GM23248 (cell line): ENCODE data around the gene MACF1. TPM values are rescaled to one million over a fixed set of nuclear protein-coding genes. Genes with fewer than 3 reads are reported as not detected.
"Not testable (repeated sequence)": the region's sequence is repeated elsewhere in the genome, so short reads cannot be mapped to it uniquely, and the experiment has no call there.

Experiments
- DNase-seq: peaks from one replicate; pipeline ENCODE4 v3.0.0-alpha.2; 2015
- H2AFZ ChIP-seq: fragments of 200-600 bp; sonication (generic); 2 replicates; pipeline ENCODE4 v1.6.1; 2016; ENCODE audit warnings: antibody characterized with exemption
- H3F3A ChIP-seq: fragments of 200-600 bp; sonication (generic); 2 replicates; pipeline ENCODE4 v1.6.1; 2016; ENCODE audit warnings: mild to moderate bottlenecking, antibody characterized with exemption, mixed run types; ENCODE audit not compliant: insufficient read depth
- H3K27ac ChIP-seq: fragments of 200-600 bp; sonication (generic); 2 replicates; pipeline ENCODE4 v1.5.1; 2016; ENCODE audit warnings: mild to moderate bottlenecking
- H3K27me3 ChIP-seq: fragments of 200-600 bp; sonication (generic); replicated peaks from 2 replicates; pipeline ENCODE4 v1.6.1; 2016; ENCODE audit warnings: mild to moderate bottlenecking; ENCODE audit not compliant: insufficient read depth
- H3K36me3 ChIP-seq: fragments of 200-600 bp; sonication (generic); 2 replicates; pipeline ENCODE4 v1.6.1; 2016; ENCODE audit warnings: low read depth, mild to moderate bottlenecking
- H3K4me1 ChIP-seq: fragments of 200-600 bp; sonication (generic); 2 replicates; pipeline ENCODE4 v1.6.1; 2016; ENCODE audit warnings: mild to moderate bottlenecking; ENCODE audit not compliant: insufficient read depth
- H3K4me2 ChIP-seq: fragments of 200-600 bp; sonication (generic); one replicate; pipeline ENCODE4 v1.6.1; 2016; ENCODE audit warnings: mild to moderate bottlenecking; ENCODE audit not compliant: unreplicated experiment
- H3K4me3 ChIP-seq: fragments of 200-600 bp; sonication (generic); 2 replicates; pipeline ENCODE4 v1.5.1; 2016; ENCODE audit warnings: mild to moderate bottlenecking
- H3K79me2 ChIP-seq: fragments of 200-600 bp; sonication (generic); 2 replicates; pipeline ENCODE4 v1.6.1; 2016; ENCODE audit warnings: mild to moderate bottlenecking; ENCODE audit not compliant: insufficient read depth
- H3K9ac ChIP-seq: fragments of 200-600 bp; sonication (generic); 2 replicates; pipeline ENCODE4 v1.6.1; 2016; ENCODE audit warnings: mild to moderate bottlenecking
- H3K9me2 ChIP-seq: fragments of 200-600 bp; sonication (generic); 2 replicates; pipeline ENCODE4 v1.6.1; 2016; ENCODE audit warnings: mixed run types, mild to moderate bottlenecking, moderate library complexity; ENCODE audit not compliant: insufficient read depth
- H3K9me3 ChIP-seq: fragments of 200-600 bp; sonication (generic); one replicate; pipeline ENCODE4 v1.6.1; 2017; ENCODE audit warnings: low read depth
- H4K20me1 ChIP-seq: fragments of 200-600 bp; sonication (generic); 2 replicates; pipeline ENCODE4 v1.6.0; 2016; ENCODE audit not compliant: insufficient read depth
- EZH2 ChIP-seq: fragments of 200-600 bp; sonication (generic); IDR thresholded peaks from 2 replicates; pipeline ENCODE4 v1.6.1; 2018; ENCODE audit warnings: antibody characterized with exemption, mild to moderate bottlenecking; ENCODE audit not compliant: insufficient read depth, poor library complexity, severe bottlenecking
- EZH2phosphoT487 ChIP-seq: fragments of 200-600 bp; sonication (generic); IDR thresholded peaks from 2 replicates; pipeline ENCODE4 v1.6.1; 2018; ENCODE audit warnings: antibody characterized with exemption, moderate library complexity, mild to moderate bottlenecking, low read depth; ENCODE audit not compliant: insufficient read depth
- WGBS, 2 experiments: methylation state at CpG; one replicate each; pipeline ENCODE4 v1.1.6; 2015 to 2017; ENCODE audit warnings: low lambda C conversion rate in 2 of 2, low coverage in 1 of 2; ENCODE audit errors: missing lambda C conversion rate in 2 of 2; 5-methylcytosine and 5-hydroxymethylcytosine counted together
- in situ Hi-C: fragments of 300-500 bp; cut with MboI; formaldehyde crosslinking; loops from 2 replicates; pipeline ENCODE4 v1.15.0; 2020
- polyA plus RNA-seq: library from polyadenylated mRNA; unstranded; fragments of >200 nt; fragmentation: Nextera tagmentation; extraction: Ambion mirVana; gene quantifications from 2 replicates; pipeline ENCODE4 v1.2.1, GENCODE V29; 2016
- total RNA-seq: library from RNA; depleted of rRNA; stranded (reverse); fragments of >200 nt; shearing (Covaris generic); gene quantifications from 2 replicates; pipeline ENCODE4 v1.2.3, GENCODE V29; 2014

MACF1 gene
- total and polyA plus RNA-seq, 2 experiments from 2014 or later, result 55.1 to 177 TPM

GRCh38 chr1:39446986-39447567 lies 242.6 kb downstream of the MACF1 start:
- no peaks in the 10 kb centered on the region for H3K27me3 ChIP-seq
- H2AFZ ChIP-seq, result no peak overlapping the region
- H3K27ac ChIP-seq, result no peak overlapping the region
- H3K9me2 ChIP-seq, result no peaks in the 10 kb centered on the region
- in situ Hi-C loops, result no loop called here
- no peak for DNase-seq
- no peak overlapping the region for H3K4me2 ChIP-seq
- H3K4me1 ChIP-seq, result peaks cover 4% of the 10 kb centered on the region; the same call in 1 of the 2 replicates
- peaks cover 80% of the 10 kb centered on the region for H3F3A ChIP-seq
- WGBS, 2 experiments, result 96 to 97% methylated on average over 5 of the region's 5 CpGs
- TF ChIP-seq EZH2, result no peak
- TF ChIP-seq EZH2phosphoT487, result no peak
- no peak overlapping the region for H3K4me3 ChIP-seq
- H3K79me2 ChIP-seq, result peaks cover 31% of the 10 kb centered on the region
- H3K9ac ChIP-seq, result no peak overlapping the region
- no peaks in the 10 kb centered on the region for H4K20me1 ChIP-seq
- H3K36me3 ChIP-seq, result peaks cover 83% of the 10 kb centered on the region
- no peaks in the 10 kb centered on the region for H3K9me3 ChIP-seq

- Histone ChIP-seq H3F3A (peaks cover 63% of the 10 kb centered on the region), H3K79me2 (peaks cover 24% of the 10 kb centered on the region), H3K36me3 (peaks cover 85% of the 10 kb centered on the region), H3K27ac (peak overlapping the region; percentile 72; the same call in 1 of the 2 replicates)
- H4K20me1 ChIP-seq, H3K4me1 ChIP-seq, H3K4me2 ChIP-seq, H3K27me3 ChIP-seq, H3K9ac ChIP-seq, H3K9me3 ChIP-seq, H3K4me3 ChIP-seq, H2AFZ ChIP-seq, H3K9me2 ChIP-seq, in situ Hi-C loops, DNase-seq: not testable (repeated sequence)
- WGBS, 2 experiments, result 89 to 94% methylated on average over 4 of the region's 4 CpGs
These were observed 245.5 kb downstream of the MACF1 start for GRCh38 chr1:39450041-39450440.

- H3K79me2 ChIP-seq, result peaks cover 14% of the 10 kb centered on the region; the same call in 1 of the 2 replicates
- H3K27me3 ChIP-seq, result no peaks in the 10 kb centered on the region
- peaks cover 54% of the 10 kb centered on the region for H3F3A ChIP-seq
- in situ Hi-C loops, result no loop called here
- WGBS, 2 experiments, result 67 to 71% methylated on average over 10 of the region's 10 CpGs
- peaks cover 4% of the 10 kb centered on the region; the same call in 1 of the 2 replicates for H3K4me1 ChIP-seq
- no peaks in the 10 kb centered on the region for H3K9me2 ChIP-seq
- no peak overlapping the region for H2AFZ ChIP-seq
- H3K27ac ChIP-seq, result peak overlapping the region; percentile 72
- no peaks in the 10 kb centered on the region for H3K9me3 ChIP-seq
- H4K20me1 ChIP-seq, result no peaks in the 10 kb centered on the region
- no peak overlapping the region for H3K4me2 ChIP-seq
- TF ChIP-seq EZH2phosphoT487 (no peak), EZH2 (no peak)
- DNase-seq, result peak; percentile 81
- no peak overlapping the region for H3K4me3 ChIP-seq
- peaks cover 86% of the 10 kb centered on the region for H3K36me3 ChIP-seq
- H3K9ac ChIP-seq, result peak overlapping the region; percentile 34
These were observed 246.6 kb downstream of the MACF1 start for GRCh38 chr1:39450956-39451606.

- TF ChIP-seq EZH2phosphoT487 (no peak), EZH2 (no peak)
- H3K9ac ChIP-seq, result no peak overlapping the region
- H2AFZ ChIP-seq, result no peak overlapping the region
- 89 to 94% methylated on average over 7 of the region's 7 CpGs for WGBS, 2 experiments
- no peaks in the 10 kb centered on the region for H3K27me3 ChIP-seq
- in situ Hi-C loops, result no loop called here
- no peak overlapping the region for H3K4me3 ChIP-seq
- no peaks in the 10 kb centered on the region for H3K9me3 ChIP-seq
- H3K4me1 ChIP-seq, result peaks cover 4% of the 10 kb centered on the region; the same call in 1 of the 2 replicates
- H3K9me2 ChIP-seq, result no peaks in the 10 kb centered on the region
- no peak overlapping the region for H3K4me2 ChIP-seq
- DNase-seq, result no peak
- peaks cover 14% of the 10 kb centered on the region; the same call in 1 of the 2 replicates for H3K79me2 ChIP-seq
- H4K20me1 ChIP-seq, result no peaks in the 10 kb centered on the region
- H3K27ac ChIP-seq, result peak overlapping the region; percentile 72; the same call in 1 of the 2 replicates
- peaks cover 87% of the 10 kb centered on the region for H3K36me3 ChIP-seq
- H3F3A ChIP-seq, result peaks cover 48% of the 10 kb centered on the region
These were observed 247.6 kb downstream of the MACF1 start for GRCh38 chr1:39452081-39452480.
